Thyroid gland (tissue), 4 donors: ENCODE measurements around the gene SPINT4. TPM values are rescaled to one million over a fixed set of nuclear protein-coding genes. Genes with fewer than 3 reads are reported as not detected.

Source experiments
- DNase-seq, 2 donors: peaks; one replicate each; pipeline ENCODE4 v3.0.0-alpha.2; 2019
- H3K27ac ChIP-seq, 3 donors: fragments of 200-600 bp; sonication (generic); 1 replicate in 2 of 3; 2 replicates in 1 of 3; pipeline ENCODE4 v1.5.1; 2016 to 2019; ENCODE audit warnings: mild to moderate bottlenecking in 1 of 3, moderate library complexity in 1 of 3
- H3K27me3 ChIP-seq: fragments of 200-600 bp; sonication (generic); one replicate; pipeline ENCODE4 v1.5.1; 2019
- H3K36me3 ChIP-seq, 2 donors: fragments of 200-600 bp; sonication (generic); one replicate each; pipeline ENCODE4 v1.5.1; 2016 to 2019
- H3K4me1 ChIP-seq, 2 donors: fragments of 200-600 bp; sonication (generic); one replicate each; pipeline ENCODE4 v1.5.1; 2017 to 2019
- H3K4me3 ChIP-seq, 3 donors: fragments of 200-600 bp; sonication (generic); replicated peaks in 1 of 3; 1 replicate in 2 of 3; 2 replicates in 1 of 3; pipeline ENCODE4 v1.5.1; 2016; ENCODE audit warnings: mild to moderate bottlenecking in 1 of 3
- H3K9me3 ChIP-seq: fragments of 200-600 bp; sonication (generic); one replicate; pipeline ENCODE4 v1.5.1; 2017
- CTCF ChIP-seq, 6 experiments: fragments of 200-600 bp in 3 of 6; fragments of 450-650 bp in 3 of 6; sonication (generic) in 3 of 6; IDR thresholded peaks; one replicate each; pipeline ENCODE4 v1.5.1; 2016 to 2019; ENCODE audit warnings: antibody characterized with exemption in 6 of 6, mild to moderate bottlenecking in 2 of 6, inconsistent platforms in 1 of 6, moderate library complexity in 1 of 6
- POLR2A ChIP-seq, 2 donors: fragments of 450-650 bp; IDR thresholded peaks; one replicate each; pipeline ENCODE4 v1.6.1; 2017; ENCODE audit warnings: antibody characterized with exemption in 2 of 2, mild to moderate bottlenecking in 2 of 2, moderate library complexity in 1 of 2
- WGBS, 2 donors: methylation state at CpG; one replicate each; pipeline ENCODE4 v1.1.5; 2017; 5-methylcytosine and 5-hydroxymethylcytosine counted together
- intact Hi-C: fragments of 100-400 bp; cut with DNase I; formaldehyde crosslinking; loops from one replicate; pipeline ENCODE4 v1.15.1; 2023
- total RNA-seq, 4 donors: library from RNA; depleted of rRNA; stranded (reverse); fragments of >200 nt; gene quantifications; one replicate each; pipeline ENCODE4 v1.2.3, GENCODE V29; 2016

The SPINT4 gene
- total RNA-seq, 4 donors from 2014 or later: not detected

GRCh38 chr20:45765307-45765875 lies 43.2 kb downstream of the SPINT4 start:
- Histone ChIP-seq H3K27ac (no peak overlapping the region), H3K9me3 (no peaks in the 10 kb centered on the region), H3K4me3 (no peak overlapping the region), H3K27me3 (no peaks in the 10 kb centered on the region), H3K4me1 (no peaks in the 10 kb centered on the region), H3K36me3 (no peaks in the 10 kb centered on the region)
- no peak for DNase-seq
- no peak for TF ChIP-seq POLR2A (IDR thresholded peaks at IDR 0.05)
- no peak for TF ChIP-seq CTCF (IDR thresholded peaks at IDR 0.05)
- intact Hi-C loops: loop anchor here (10.0 kb wide), 1 partner anchor 301 kb away; the partner anchor contains the start of gene WFDC2
- 74 to 80% methylated on average over 4 of the region's 4 CpGs for WGBS, 2 donors

DNA sequence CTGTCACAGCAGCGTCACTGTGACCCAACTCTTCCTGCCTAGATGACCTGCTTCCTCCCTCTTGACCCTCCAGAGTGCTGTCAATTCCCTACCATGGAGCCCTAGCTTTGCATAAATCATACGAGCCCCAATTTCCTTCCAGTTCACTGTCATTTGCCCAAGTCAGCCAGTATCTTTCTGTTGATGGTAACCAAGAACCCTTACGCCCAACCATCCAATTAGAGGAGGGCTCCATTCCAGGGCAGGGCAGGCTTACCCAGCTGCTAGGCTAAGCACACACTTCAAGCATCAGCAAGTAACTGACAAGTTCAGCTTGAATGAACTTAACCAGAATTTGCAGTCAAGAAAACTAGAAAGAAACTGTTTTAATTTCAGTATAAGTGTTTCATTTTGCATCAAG lies 43.8 kb downstream of the SPINT4 start:
- DNase-seq: peak; percentile 49 to 57
- Histone ChIP-seq H3K4me3 (no peak overlapping the region), H3K27me3 (no peaks in the 10 kb centered on the region), H3K27ac (no peak overlapping the region), H3K36me3 (no peaks in the 10 kb centered on the region), H3K4me1 (no peaks in the 10 kb centered on the region), H3K9me3 (no peaks in the 10 kb centered on the region)
- 36 to 46% methylated on average over 3 of the region's 3 CpGs for WGBS, 2 donors
- intact Hi-C loops: loop anchor here (10.0 kb wide), 1 partner anchor 301 kb away; the partner anchor contains the start of gene WFDC2
- no peak for TF ChIP-seq POLR2A (IDR thresholded peaks at IDR 0.05)
- TF ChIP-seq CTCF (IDR thresholded peaks at IDR 0.05): no peak

DNA sequence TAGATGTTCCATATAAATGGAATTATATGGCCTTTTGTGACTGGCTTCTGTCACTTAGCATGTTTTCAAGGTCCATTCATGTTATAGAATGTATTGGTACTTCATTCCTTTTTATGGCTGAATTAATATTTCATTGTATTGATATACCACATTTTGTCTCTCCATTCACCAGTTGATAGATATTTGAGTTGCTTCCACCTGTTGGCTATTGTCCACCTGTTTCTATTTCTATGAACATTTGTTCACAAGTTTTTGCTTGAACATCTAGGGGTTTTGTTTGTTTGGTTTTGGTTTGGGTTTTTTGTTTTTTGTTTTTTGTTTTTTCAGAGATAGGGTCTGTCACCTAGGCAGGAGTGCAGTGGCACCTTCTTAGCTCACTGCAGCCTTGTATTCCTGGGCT lies 46.3 kb downstream of the SPINT4 start:
- DNase-seq: no peak
- no peak overlapping the region for H3K27ac ChIP-seq

DNA sequence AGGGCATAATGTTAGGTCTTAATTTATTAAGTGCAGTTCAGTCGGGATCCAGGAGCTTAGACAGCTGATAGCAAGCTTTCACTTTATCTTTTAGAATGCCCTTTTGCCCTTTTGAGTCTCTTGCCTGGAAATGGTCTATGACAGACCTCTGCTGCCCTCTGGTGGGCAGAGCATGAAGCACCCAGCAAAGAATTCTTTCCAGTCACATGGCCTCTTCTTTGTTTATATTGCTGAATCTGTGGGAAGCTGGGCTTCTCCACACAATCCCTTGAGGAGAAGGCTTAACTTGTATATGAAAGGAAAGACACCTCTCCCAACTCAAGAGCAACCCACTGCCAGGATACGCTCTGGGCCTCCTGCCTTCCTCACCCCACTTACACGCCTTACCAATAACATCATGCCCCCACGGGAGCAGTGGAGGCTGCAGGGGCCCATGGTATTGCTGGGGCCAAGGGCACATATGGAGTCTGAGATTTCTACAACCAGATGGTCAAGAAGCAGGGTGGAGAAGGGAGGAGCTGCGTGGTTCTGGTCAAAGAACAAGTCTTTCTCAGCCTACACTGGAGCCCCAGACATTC lies 49.1 kb downstream of the SPINT4 start:
- Histone ChIP-seq H3K27ac (peak overlapping the region in 1 of 3 donors; percentile 4), H3K27me3 (no peaks in the 10 kb centered on the region), H3K4me1 (peaks cover 0 to 4% of the 10 kb centered on the region in 2 donors), H3K4me3 (no peak overlapping the region), H3K9me3 (no peaks in the 10 kb centered on the region), H3K36me3 (no peaks in the 10 kb centered on the region)
- WGBS, 2 donors: 29 to 37% methylated on average over 5 of the region's 5 CpGs
- DNase-seq: peak; percentile 83 to 85
- intact Hi-C loops: loop anchor here (2.0 to 10.0 kb wide), 2 partner anchors 222 to 456 kb away; no protein-coding TSS in a partner anchor
- TF ChIP-seq CTCF (IDR thresholded peaks at IDR 0.05) (peak; percentile 72 to 98 (median 94)), POLR2A (IDR thresholded peaks at IDR 0.05) (no peak)

More for the DNA sequence above, 46.3 kb downstream of the SPINT4 start:
- H3K9me3 ChIP-seq: no peaks in the 10 kb centered on the region
- H3K27me3 ChIP-seq: no peaks in the 10 kb centered on the region
- no peaks in the 10 kb centered on the region for H3K36me3 ChIP-seq
- TF ChIP-seq CTCF (IDR thresholded peaks at IDR 0.05) (no peak), POLR2A (IDR thresholded peaks at IDR 0.05) (no peak)
- peaks cover 0 to 4% of the 10 kb centered on the region in 2 donors for H3K4me1 ChIP-seq
- no peak overlapping the region for H3K4me3 ChIP-seq
- intact Hi-C loops: loop anchor here (10.0 kb wide), 1 partner anchor 304 kb away; the partner anchor contains the start of gene WFDC2

- 73 to 74% methylated on average over 3 of the region's 3 CpGs for WGBS, 2 donors
- Histone ChIP-seq H3K27ac (no peak overlapping the region), H3K27me3 (no peaks in the 10 kb centered on the region), H3K4me1 (peaks cover 0 to 4% of the 10 kb centered on the region in 2 donors), H3K4me3 (no peak overlapping the region), H3K9me3 (no peaks in the 10 kb centered on the region), H3K36me3 (no peaks in the 10 kb centered on the region)
- TF ChIP-seq POLR2A (IDR thresholded peaks at IDR 0.05) (no peak), CTCF (IDR thresholded peaks at IDR 0.05) (no peak)
- DNase-seq: no peak
- intact Hi-C loops: loop anchor here (10.0 kb wide), 1 partner anchor 458 kb away; no protein-coding TSS in a partner anchor
Observed at GRCh38 chr20:45772693-45773092, 50.5 kb downstream of the SPINT4 start.
